Stimulated activated CD8-positive, alpha-beta memory T cell treated with anti-CD3 and anti-CD28 coated beads, Interleukin-4, amount 100 ng/mL, for 1 hour (primary cell): ENCODE data around the gene POC1A.

Experiments used
- DNase-seq, 2 donors: peaks; one replicate each; pipeline ENCODE4 v3.0.0-alpha.2; 2020; ENCODE audit warnings: low read depth in 2 of 2, low spot score in 1 of 2

POC1A gene

GRCh38 chr3:52068730-52069129 is 85.5 kb downstream of the POC1A start:
- DNase-seq: no peak

DNA sequence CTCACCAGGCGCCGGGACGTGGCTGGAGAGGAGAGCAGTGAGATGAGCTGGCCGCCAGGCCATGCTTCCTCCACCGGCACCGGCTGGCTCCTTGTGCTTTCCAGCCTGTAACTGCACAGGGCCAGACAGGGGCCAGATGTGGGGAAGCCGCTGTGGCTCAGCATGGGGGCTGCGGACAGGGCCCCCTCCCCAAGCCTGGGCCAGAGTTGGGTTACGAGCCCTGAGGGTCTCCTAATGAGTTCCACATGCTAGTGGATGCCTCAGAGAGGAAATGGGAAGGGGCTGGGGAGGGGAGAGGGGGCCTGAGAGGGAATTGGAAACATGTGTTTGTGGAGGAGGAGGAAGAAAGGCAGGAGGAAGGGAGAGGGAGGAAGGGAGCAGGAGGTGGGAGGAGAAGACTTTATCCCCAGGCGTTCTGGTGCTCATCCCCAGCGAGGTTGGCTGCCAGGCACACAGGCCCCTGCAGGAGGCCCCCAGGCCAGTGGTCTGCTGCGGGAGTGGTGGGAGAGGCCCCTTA is 86.1 kb downstream of the POC1A start:
- DNase-seq: no peak

DNA sequence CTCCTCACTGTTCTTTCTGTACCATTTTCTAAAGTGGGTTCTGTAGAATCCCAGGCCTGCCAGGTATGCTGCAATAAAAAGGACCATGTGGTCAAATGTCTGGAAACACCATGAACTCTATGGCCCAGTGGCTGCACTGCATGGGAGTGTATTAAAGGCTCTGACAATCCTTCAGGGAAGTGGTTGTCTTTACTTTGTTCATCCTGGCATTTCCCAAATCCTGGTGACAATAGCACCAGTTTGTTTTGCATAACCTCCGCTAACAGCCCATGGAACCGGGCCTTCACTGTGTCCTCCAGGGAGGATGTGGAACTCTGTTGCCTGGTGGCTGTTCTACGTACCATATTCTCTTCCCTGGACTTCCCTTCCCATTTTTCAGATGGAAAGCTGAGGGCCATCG is 86.7 kb downstream of the POC1A start:
- no peak for DNase-seq

DNA sequence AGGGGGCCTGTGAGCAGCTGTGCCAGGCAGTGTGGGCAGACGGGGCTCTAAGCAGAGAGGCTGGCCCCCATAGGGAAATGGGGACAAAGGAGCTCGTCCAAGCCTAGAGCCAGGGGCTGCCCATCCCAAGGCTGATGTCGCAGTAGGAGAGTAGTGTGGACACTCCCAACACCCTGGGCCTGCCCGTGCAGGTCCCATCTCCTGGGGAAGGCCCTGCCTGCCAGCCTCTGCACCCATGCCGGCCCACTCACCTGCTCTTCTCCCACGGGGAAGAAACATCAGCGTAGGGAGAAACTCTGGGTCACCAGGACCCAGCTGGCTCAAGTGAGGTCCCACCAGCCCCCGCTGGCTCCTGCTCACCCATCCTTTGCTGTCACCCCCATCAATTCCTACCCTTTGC is 87.2 kb downstream of the POC1A start:
- no peak for DNase-seq

DNA sequence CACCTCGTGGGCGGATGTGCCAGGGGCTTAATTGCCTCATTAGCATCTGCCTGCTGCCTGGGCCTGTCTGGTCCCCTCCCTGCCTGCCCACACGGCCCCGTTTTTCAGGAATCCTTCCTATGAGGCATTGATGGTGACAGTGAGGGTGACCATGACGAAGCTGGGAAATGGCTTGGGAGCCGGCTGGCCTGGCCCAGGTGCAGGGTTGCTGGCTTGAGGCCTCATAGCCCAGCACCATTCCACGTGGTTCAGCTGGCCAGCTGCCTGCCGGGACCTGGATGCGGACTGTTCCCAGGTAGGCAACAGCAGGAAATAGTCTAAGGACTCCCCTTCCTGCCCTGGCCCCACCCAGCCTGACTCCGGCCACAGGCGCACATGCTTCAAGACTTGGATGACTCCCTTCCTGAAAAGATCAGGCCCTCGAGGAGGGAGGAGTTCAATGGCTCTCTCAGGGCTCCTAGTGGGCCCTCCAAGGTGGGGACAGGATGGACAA is 88.9 kb downstream of the POC1A start:
- DNase-seq: no peak

DNA sequence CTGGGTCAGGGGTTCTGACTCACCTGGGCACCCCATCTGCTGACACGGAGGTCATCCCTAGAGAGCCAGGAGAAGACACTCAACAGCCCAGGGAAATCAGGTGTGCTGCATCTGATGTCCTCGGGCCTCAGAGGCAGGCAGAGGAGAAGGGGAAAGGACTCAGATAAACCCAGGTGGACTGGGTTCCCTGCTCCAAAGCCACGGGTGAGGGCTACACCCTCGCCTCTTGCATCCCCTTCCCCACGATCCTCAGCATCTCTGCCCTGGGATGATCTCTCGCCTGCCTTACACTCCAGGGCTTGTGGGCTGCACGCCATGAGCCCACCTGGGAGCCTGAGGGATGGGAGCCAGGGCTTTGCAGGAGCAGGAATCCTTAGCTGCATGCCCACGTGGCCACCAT is 89.7 kb downstream of the POC1A start:
- DNase-seq: no peak

DNA sequence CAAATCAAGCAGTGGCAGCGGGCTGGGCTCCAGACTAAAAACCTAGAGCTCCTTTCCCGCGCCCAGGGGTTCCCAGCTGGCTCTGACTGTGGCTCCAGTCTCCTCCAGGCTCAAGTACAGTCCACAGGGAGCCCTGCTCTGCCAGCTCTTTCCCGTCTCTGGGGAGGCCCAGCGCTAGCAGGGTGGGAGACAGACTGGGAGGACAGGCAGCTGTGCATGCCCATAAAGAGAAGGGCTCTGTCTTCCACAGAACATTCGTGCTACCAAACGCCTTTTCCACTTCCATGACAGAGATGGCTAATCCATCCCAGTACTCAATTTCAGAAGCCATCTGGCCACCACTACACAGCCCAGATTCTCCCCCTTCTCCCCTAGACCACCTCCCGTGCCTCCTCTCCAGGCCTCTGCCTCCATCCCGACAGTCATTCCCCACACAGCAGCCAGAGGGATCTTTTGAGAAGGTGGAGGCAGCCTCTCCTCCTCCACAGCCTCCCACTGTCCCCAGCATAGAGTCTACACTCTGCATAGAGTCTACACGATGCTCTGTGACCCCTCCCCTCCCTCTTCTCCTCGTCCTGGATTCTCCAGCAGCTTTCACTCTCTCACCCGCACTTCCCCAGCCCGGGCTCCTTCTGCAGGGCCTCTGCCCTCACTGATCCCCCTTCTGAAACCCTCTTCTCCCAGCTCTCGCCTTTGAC is 91.0 kb downstream of the POC1A start:
- DNase-seq: no peak

DNA sequence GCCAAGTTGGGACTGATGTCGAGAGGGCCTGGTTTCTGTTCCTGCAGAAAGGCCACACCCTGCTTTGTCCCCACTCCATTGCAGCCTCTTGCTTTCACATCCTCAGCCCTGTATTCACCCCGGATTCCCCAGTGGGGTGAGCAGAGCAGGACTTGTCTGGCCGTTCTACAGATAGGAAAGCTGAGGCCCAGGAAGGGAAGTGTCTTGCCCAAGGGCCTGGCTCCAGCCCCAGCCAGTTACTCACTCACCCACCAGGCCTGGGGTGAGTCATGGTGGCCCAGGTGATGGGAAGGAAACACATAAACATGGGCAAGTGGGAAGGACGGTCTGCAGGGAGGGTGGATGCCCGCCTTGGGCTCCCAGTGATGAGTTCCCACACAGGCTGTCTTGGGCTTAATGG is 91.7 kb downstream of the POC1A start:
- no peak for DNase-seq

DNA sequence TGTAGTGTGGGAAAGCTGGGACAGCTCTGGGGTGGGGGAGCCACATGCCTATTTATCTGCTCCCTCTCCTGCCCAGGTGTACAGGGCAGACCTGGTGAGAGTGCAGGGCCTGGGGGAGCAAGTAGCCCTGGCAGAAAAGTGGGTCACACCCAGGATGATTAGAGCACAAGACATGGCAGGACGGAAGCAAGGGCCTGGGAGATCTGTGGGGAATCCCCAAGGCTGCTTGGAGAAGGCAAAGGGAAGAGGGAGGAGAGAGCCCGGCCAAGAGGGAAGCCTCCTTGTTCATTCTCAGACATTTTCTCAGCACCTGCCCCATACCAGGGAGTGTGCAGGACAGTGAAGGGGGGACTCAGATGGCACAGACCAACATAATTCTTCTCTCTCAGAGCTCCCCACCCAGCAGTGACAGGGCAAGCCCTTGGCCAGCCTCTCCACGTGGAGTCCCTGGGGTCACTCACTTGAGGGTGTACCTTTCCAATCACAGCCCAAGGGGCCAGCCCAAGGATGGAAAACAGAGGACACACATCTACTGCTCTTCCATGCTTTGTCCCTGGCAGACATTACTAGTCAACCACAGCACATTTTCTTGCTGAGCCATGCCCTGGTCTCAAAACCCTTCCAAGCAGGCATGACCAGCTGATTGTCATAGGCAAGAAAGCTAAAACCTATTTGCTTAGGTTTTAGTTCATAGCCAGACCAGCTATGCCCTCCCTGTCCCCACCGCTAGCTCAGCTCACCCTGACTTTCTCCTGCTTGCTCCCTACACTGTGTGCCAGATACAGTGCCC is 92.9 kb downstream of the POC1A start:
- no peak for DNase-seq

DNA sequence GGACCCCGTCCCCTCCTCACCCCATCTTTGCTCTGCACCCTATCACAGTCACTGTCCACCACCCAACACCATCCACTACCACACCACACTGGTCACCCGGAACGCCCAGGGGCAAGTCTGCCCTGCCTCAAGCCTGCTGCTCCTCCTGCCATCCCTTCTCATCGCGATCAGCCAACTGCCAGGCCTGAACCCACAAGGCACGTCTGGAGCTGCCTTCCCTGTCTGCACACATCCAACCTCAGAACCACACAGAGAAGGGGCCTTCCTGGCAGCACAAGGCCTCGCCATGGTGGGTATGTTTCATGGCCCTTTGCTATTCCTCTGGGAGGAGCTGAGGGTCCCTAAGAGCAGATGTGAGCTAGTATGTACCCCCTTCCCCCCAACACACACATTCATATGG is 94.4 kb downstream of the POC1A start:
- DNase-seq: no peak

GRCh38 chr3:52057812-52058495 is 96.3 kb downstream of the POC1A start:
- no peak for DNase-seq

- peak; percentile 96 to 99 for DNase-seq
These were observed 97.0 kb downstream of the POC1A start for GRCh38 chr3:52056968-52057811.

DNA sequence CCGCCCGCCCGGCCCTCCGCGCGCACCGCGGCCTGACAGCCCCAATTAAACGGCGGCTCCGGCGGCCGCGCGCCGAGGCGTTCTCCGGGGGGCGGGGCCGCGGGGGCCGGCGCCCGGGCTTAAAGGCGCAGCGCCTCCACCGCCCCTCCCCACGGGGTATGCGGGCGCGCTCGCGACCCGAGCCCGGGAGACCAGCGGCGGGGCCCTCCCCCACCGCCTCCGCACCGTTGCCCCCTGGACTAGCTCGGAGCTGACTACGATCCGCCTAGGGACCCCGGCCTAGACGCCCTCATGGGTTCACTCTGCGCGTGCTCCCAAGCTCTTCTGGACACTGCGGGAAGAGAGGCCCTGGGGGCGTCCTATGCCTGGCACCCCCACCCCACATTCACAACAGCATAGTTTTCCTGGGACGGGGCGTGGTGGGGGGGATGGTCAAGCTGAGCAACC is 97.7 kb downstream of the POC1A start, which contains the start of gene DUSP7:
TSS of gene DUSP7 (minus strand) at position 51 of the 447 bp plus-strand sequence. CDS start 205 bp downstream, outside the sequence.
- no peak for DNase-seq

GRCh38 chr3:52055537-52056351 is 98.5 kb downstream of the POC1A start:
- DNase-seq: no peak

GRCh38 chr3:52054661-52055511 is 99.3 kb downstream of the POC1A start:
- DNase-seq: no peak

DNA sequence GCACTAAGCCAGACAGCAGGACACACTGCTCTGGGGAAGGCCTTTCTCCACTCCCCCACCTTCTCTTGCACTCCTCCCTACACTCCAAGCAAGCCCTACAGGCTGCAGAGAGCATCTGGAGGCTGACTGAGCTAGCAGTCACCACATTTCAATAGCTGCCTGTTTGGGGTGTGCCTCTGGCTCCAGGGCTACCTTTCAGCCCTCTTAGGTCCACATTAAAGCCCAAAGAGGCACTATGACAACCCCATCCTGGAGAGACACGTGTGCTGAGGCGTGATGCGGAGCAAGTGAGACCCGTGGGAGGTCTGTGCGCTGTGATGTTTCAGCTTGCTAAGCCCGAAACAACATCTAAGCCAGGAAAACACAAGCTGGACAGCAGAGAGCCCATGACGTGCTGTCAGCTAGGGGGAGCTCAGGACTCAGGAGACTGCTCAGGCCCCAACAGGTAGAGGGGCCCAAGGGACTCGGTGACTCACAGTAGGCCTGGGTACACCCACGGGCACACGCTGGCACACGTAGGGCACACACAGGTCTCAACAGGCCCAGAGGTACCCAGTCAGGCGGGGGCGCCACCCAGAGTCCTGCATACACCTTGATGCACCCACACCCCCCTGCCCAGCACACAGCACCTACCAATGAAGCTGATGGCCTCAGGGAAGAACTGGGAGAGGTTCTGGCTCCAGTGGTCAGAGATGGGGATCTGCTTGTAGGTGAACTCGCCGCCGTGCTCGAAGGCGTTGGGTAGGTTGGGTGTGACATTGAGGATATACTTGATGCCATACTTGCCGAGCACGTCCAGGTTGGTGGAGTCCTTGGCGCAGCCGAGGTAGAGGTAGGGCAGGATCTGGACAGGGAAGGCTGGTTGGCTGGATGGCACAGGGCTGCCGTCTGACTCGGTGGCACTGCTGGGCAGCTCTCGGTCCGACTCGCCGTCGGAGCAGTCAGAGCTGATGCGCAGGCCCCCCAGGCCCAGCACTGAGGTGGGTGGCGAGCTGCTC is 100.6 kb downstream of the POC1A start:
- DNase-seq: no peak

DNA sequence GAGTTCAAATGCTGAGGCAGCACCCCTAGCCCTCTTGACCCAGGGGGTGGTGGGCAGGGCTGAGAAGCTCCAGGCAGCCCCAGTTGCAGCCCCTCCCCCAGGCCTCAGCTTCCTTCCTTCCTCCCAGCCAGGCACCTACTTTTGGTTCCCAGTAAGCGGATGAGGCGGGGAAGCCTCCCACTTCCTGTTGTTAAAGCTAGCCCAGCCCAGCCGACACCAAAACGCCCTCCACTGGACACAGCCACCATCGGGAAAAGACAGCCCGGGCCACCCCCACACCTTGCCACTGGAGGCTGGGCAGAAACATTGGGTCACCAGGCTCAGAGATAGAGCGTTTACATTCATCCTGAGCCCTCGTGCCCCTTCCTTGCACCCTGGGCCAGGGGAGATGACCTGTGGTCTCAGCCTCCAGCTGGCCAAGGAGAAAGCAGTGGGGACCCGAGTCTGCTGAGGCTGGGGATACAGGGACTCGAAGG is 101.4 kb downstream of the POC1A start:
- no peak for DNase-seq
